GM23338 (cell line): ENCODE results near the gene POLD3. TPM values are rescaled to one million over a fixed set of nuclear protein-coding genes. Genes with fewer than 3 reads are reported as not detected.

ENCODE experiments used
- CREB1 ChIP-seq: fragments of 250-450 bp; sonication (Bioruptor Pico); IDR thresholded peaks from 2 replicates; pipeline ENCODE4 v1.5.0; 2020; ENCODE audit warnings: low read depth, mild to moderate bottlenecking, moderate library complexity
- EZH2 ChIP-seq: fragments of 200-600 bp; sonication (generic); IDR thresholded peaks from one replicate; pipeline ENCODE4 v1.8.0; 2017; ENCODE audit warnings: antibody characterized with exemption, mild to moderate bottlenecking, low read depth; ENCODE audit not compliant: unreplicated experiment
- EZH2phosphoT487 ChIP-seq: fragments of 200-600 bp; sonication (generic); IDR thresholded peaks from one replicate; pipeline ENCODE4 v1.8.1; 2018; ENCODE audit warnings: antibody characterized with exemption; ENCODE audit not compliant: unreplicated experiment
- JUNB ChIP-seq: IDR thresholded peaks from one replicate; pipeline ENCODE4 v1.6.1; 2016; ENCODE audit warnings: antibody characterized with exemption; ENCODE audit not compliant: unreplicated experiment
- NANOG ChIP-seq: IDR thresholded peaks from 2 replicates; pipeline ENCODE4 v1.6.1; 2016; ENCODE audit warnings: antibody characterized with exemption, borderline replicate concordance
- POLR2AphosphoS5 ChIP-seq: IDR thresholded peaks from 2 replicates; pipeline ENCODE4 v1.6.1; 2016; ENCODE audit warnings: antibody characterized with exemption, low read depth
- REST ChIP-seq: IDR thresholded peaks from one replicate; pipeline ENCODE4 v1.6.1; 2018; ENCODE audit warnings: antibody characterized with exemption; ENCODE audit not compliant: unreplicated experiment
- ZNF114 ChIP-seq: fragments of 250-450 bp; sonication (Bioruptor Pico); IDR thresholded peaks from 2 replicates; pipeline ENCODE4 v1.5.0; 2020; ENCODE audit warnings: mild to moderate bottlenecking, moderate library complexity
- ZNF331 ChIP-seq: fragments of 250-450 bp; sonication (Bioruptor Pico); IDR thresholded peaks from 2 replicates; pipeline ENCODE4 v1.5.0; 2020; ENCODE audit warnings: low read depth, mild to moderate bottlenecking, moderate library complexity
- ZNF462 ChIP-seq: fragments of 250-450 bp; sonication (Bioruptor Pico); IDR thresholded peaks from 2 replicates; pipeline ENCODE4 v1.5.0; 2020; ENCODE audit warnings: mild to moderate bottlenecking, moderate library complexity
- polyA plus RNA-seq: library from polyadenylated mRNA; unstranded; fragments of >200 nt; fragmentation: Nextera tagmentation; extraction: Ambion mirVana; gene quantifications from 2 replicates; pipeline ENCODE4 v1.2.1, GENCODE V29; 2016
- total RNA-seq: library from RNA; depleted of rRNA; stranded (reverse); fragments of >200 nt; shearing (Covaris generic); gene quantifications from 2 replicates; pipeline ENCODE4 v1.2.3, GENCODE V29; 2014

Gene POLD3
- total and polyA plus RNA-seq, 2 experiments from 2014 or later = 21.9 to 50.1 TPM

GRCh38 chr11:74572349-74572748 is 20.0 kb upstream of the POLD3 start (continued):
- TF ChIP-seq ZNF462 (no peak), POLR2AphosphoS5 (no peak), EZH2phosphoT487 (no peak), REST (no peak), EZH2 (no peak), ZNF331 (no peak), JUNB (no peak), ZNF114 (no peak), NANOG (no peak), CREB1 (CRISPR knock-in tag) (no peak)
